Renal cortical epithelial cell (primary cell): Measurements from ENCODE around the gene SYT2. TPM values are rescaled to one million over a fixed set of nuclear protein-coding genes. Genes with fewer than 3 reads are reported as not detected.
"Not testable (repeated sequence)": the region's sequence is repeated elsewhere in the genome, so short reads cannot be mapped to it uniquely, and the experiment has no call there.

ENCODE experiments used
- DNase-seq: peaks from one replicate; pipeline ENCODE4 v3.0.0-alpha.2; 2011; ENCODE audit warnings: low read depth
- total RNA-seq: library from RNA; depleted of rRNA; stranded (reverse); fragments of >200 nt; gene quantifications from 2 replicates; pipeline ENCODE4 v1.2.3, GENCODE V29; 2014

Gene SYT2
- total RNA-seq: 0.05 TPM in 1 of 2 replicates, not detected in the other

DNA sequence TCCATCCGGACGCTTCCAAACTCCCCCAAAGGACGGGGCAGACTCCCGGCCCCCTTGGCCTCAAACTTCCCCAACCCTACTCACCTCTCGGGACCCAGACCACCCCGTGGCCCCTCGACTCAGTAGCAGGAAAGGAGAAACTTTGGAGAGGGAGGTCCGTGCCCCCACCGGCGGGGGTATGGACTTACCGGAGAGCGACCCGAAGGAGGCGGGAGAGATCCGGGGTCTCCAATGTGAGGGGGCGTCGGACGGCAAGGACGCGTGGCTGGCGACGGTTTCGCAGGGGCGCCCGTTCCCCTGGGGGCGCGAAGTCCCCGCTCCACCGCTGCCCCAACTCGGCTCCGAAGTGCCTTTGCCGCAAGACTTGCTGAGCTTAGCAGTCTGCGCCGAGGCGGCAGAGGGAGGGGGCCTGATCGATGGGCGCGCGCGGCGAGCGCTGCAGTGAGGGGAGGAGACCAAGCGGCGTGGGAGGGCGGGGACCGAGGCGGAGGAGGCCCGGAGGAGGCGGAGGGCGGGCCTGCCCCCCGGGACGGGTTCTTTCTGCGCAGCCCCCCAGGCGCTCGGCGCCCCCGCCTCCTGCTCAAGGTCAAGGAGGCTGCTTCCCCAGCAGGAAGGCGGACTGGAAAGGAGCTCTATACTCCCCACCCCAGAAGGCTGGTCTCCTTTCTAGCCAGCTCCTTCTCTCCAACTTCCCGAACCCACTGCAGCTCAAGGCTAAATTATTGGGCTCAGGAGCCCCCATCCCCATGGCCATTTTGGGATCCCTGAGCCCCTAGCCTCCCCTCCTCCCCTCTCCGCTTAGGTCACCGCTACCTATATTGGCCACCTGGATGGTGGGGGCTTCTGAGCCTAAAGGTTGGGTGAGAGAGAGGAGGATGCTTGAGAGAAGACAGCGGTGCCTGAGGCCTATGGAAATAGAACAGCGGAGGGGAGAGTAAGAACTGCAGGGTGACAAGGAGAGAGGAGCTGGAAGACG lies at the start of gene SYT2:
Gene SYT2 (minus strand): TSS at position 385 of the 976 bp plus-strand sequence. CDS start 104,682 bp downstream, outside the sequence.
- no peak for DNase-seq

GRCh38 chr1:202756391-202756790 lies 46.1 kb upstream of the SYT2 start:
- no peak for DNase-seq

GRCh38 chr1:202754293-202754692 lies 44.0 kb upstream of the SYT2 start:
- DNase-seq: no peak

DNA sequence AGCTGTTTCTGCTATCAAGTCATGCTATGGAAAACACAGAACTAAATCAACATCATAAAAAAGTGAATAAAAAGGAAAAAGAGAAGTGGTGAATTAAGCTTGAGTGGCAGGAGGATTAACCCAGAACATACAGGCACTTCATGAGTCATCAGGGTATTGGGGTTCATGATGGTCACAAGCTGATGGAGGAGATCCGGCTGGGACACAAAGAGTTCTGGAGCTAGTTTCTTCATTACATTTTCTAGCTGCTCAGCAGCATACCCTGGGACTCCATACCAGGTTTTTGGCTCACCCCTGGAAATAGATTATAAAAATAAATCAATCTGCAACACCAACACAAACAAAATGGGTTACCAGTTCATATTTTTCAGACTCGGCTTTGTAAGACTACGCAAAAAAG lies 42.5 kb upstream of the SYT2 start:
- DNase-seq: no peak

- no peak for DNase-seq
Observed at GRCh38 chr1:202750761-202751160, 40.5 kb upstream of the SYT2 start.

DNA sequence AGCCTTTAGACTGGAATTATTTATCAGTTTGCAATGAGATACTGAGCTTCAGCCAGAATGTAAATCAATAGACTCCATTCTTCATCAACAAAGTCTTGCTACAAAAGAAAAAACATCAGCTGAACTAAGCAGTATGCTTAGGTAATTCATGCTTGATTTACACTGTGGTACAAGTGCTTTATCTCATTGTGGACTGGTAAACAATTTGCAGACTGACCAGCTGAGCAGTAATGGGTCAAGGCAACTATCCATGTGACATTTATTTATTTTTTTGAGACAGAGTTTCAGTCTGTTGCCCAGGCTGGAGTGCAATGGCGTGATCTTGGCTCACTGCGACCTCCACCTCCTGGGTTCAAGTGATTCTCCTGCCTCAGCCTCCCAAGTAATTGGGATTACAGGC lies 39.8 kb upstream of the SYT2 start:
- DNase-seq: no peak

GRCh38 chr1:202745323-202745888 lies 35.2 kb upstream of the SYT2 start:
- no peak for DNase-seq

DNA sequence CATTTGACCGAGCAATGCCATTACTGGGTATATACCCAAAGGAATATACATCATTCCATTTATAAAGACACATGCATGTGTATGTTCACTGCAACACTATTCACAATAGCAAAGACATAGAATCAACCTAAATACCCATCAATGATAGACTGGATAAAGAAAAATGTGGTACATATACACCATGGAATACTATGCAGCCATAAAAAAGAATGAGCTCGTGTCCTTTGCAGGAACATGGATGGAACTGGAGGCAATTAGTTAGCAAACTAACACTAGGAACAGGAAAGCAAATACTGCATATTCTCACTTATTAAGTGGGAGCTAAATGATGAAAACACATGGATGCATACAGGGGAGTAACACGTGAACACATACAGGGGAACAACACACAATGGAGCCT lies 34.5 kb upstream of the SYT2 start:
- DNase-seq: not testable (repeated sequence)

GRCh38 chr1:202742496-202742895 lies 32.2 kb upstream of the SYT2 start:
- no peak for DNase-seq

DNA sequence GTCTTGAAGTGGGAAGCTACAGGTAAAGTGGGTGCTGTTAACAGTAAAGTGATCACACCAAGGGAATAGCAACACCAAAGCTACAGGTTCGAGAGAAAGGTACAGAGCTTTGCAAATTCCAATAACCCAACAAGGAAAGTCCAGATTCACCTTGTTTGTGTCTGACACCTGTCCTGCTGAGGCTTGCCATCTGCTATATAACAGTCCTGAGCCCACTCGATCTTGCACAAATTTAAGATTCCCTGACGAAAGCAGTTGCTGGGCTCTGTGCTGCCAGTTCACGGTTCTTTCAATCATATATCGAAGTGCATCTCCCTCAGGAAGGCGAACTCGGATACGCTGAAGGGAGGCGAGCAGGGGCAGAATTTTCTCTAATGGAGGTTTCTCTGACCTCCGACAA lies 23.0 kb upstream of the SYT2 start:
- no peak for DNase-seq

- no peak for DNase-seq
Observed at GRCh38 chr1:202728951-202729350, 18.7 kb upstream of the SYT2 start.

DNA sequence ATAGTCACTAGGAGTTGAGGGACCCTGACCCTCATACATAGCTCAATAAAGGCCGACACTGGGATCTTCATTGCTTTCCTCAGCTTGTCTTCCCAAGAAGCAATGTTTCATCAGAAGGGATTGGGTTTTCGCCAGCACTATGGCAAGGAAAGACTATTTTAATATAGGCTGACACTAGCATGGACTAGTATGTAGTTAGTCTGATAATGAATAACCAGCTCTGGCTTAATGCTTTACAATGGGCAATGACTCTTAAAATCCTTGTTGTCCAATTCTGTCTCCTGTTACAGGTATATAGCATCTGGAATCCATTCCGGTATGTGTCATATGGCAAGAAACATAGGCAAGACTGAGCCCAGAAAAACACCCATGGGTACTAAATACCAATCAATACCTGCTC lies 15.3 kb upstream of the SYT2 start:
- DNase-seq: peak; percentile 58

DNA sequence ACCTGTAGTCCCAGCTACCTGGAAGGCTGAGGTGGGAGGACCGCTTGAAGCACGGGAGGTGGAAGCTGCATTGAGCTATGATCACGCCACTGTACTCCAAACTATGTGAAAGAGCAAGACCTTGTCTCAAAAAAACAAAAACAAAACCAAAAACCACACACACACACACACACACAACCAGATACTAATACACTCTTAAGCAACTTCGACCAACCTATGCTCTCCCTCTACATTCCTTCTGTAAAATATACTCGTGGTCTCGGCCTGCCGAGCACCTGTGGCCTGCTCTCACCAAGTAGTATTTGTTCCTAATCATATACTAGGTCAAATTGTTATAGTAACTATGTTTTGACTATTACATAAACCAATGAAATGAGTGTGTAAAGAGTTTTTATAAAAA lies 13.5 kb upstream of the SYT2 start:
- DNase-seq: no peak

- not testable (repeated sequence) for DNase-seq
Observed at GRCh38 chr1:202723046-202723445, 12.8 kb upstream of the SYT2 start.

GRCh38 chr1:202716654-202717053 lies 6.4 kb upstream of the SYT2 start:
- no peak for DNase-seq

DNA sequence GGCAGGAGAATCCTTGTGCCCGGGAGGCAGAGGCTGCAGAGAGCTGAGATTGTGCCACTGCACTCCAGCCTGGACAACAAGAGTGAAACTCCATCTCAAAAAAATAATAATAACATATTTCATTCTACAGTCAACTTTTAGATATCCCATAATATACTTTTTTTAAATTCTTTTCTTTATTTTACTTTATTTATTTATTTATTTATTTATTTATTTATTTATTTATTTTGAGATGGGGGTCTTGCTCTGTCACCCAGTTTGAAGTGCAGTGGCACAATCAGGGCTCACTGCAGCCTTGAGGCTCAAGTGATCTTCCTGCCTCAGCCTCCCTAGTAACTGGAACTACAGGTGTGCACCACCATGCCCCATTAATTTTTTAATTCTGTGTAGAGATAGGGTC lies 3.9 kb upstream of the SYT2 start:
- DNase-seq: not testable (repeated sequence)

DNA sequence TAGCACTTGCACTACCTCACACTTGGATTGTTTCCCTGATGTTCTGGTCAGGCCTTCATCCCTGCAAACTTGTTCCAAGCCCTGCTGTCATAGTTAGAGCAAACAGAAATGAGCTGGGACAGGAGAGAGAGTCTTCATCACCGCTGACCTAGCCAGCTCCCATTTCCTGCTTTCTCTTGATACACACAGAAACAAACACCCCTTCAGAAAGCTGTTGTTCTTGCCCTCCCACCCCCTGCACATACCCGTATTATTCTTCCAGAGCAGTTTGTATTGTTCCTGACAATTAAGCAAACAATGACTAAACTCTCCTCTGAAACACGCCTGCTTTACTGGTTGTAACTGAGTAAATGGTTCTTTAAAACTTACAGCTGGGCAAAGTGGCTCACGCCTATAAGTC lies 2.9 kb upstream of the SYT2 start:
- peak; percentile 71 for DNase-seq

DNA sequence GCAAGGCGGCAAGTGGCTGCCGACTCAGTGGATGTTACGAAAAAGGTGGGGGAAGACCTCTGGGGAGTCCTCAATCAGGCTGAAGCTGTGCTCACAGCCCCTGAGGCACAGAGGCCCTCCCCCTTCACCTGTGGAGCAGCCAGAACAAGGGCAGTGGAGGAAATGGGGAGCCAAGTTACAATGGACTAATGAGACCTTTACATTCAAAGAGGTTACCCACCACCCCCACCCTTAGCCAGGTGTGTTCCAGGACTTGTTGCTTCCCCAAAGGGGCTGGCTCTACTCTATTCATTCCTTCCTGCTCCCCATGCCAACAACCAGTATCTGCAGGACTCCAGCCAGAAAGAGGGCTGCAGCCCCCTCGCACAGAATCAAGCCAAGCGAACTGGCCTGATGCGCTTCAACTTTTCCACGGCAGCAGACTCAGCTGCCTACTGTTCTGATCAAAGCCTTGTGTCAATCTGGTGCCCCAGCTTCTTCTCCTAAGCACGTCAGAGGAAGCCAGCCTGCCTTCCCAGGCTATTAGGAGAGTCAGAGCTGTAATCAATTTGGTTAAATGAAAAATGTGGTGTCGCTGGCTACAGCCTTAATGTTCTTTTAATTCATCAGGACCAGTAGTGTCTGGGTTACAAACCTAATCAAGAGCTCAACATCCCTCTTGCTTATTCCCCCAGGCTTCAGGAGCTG lies 1.8 kb upstream of the SYT2 start:
- DNase-seq: no peak

GRCh38 chr1:202709276-202710041 lies 795 bp downstream of the SYT2 start:
- no peak for DNase-seq

- no peak for DNase-seq
Observed at GRCh38 chr1:202708456-202709275, 1.6 kb downstream of the SYT2 start.

DNA sequence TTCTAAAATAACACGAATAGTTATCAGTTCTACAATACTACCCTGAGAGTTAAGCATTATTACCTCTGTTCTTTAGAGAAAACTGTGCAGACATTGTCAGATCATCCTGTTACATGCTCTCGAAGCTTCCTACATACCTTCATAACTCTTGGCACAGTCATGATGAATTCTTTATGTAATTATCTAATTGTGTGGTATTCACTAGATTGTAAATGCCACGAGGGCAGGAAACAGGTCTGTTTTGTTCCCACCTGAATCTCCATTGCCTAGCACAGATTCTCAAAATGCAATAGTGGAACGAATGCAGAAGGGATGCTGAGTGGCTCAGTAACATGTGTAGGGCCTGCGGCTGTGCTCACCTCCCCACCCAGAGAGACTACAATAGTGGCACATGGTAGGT lies 3.4 kb downstream of the SYT2 start:
- DNase-seq: no peak
